HEK293T (cell line): Measurements from ENCODE around the gene RANGAP1.

Source experiments
- CTCF ChIA-PET: fragments of 350-600 bp; formaldehyde crosslinking; extraction: SDS; loops from one replicate; lab custom pipeline; 2021; ENCODE audit warnings: antibody characterized with exemption, inconsistent platforms; lab: Yijun Ruan, JAX
- POLR2A ChIA-PET: fragments of 350-600 bp; formaldehyde crosslinking; extraction: SDS; loops from one replicate; lab custom pipeline; 2020; ENCODE audit warnings: antibody characterized with exemption, inconsistent platforms; lab: Yijun Ruan, JAX
- DNase-seq: peaks from one replicate; pipeline ENCODE4 v3.0.0; 2012; ENCODE audit warnings: mixed read lengths; ENCODE audit errors: extremely low spot score
- ARNT ChIP-seq: fragments of 450-650 bp; IDR thresholded peaks from 2 replicates; pipeline ENCODE4 v1.6.1; 2017; ENCODE audit warnings: mild to moderate bottlenecking
- BHLHE40 ChIP-seq: fragments of 450-650 bp; IDR thresholded peaks from 2 replicates; pipeline ENCODE4 v1.6.1; 2016; ENCODE audit warnings: mild to moderate bottlenecking, moderate library complexity, borderline replicate concordance
- CTBP1 ChIP-seq: fragments of 450-650 bp; IDR thresholded peaks from 2 replicates; pipeline ENCODE4 v1.6.1; 2016; ENCODE audit warnings: borderline replicate concordance
- ELF4 ChIP-seq: fragments of 450-650 bp; IDR thresholded peaks from 2 replicates; pipeline ENCODE4 v1.6.1; 2017; ENCODE audit warnings: antibody characterized with exemption
- FOXA1 ChIP-seq: fragments of 450-650 bp; IDR thresholded peaks from 2 replicates; pipeline ENCODE4 v1.6.1; 2016; ENCODE audit warnings: mild to moderate bottlenecking
- FOXK2 ChIP-seq: fragments of 450-650 bp; IDR thresholded peaks from 2 replicates; pipeline ENCODE4 v1.6.1; 2016; ENCODE audit warnings: mild to moderate bottlenecking
- FOXM1 ChIP-seq: fragments of 450-650 bp; IDR thresholded peaks from 2 replicates; pipeline ENCODE4 v1.6.1; 2017; ENCODE audit warnings: mild to moderate bottlenecking, borderline replicate concordance
- HDGF ChIP-seq: fragments of 450-650 bp; IDR thresholded peaks from 2 replicates; pipeline ENCODE4 v1.6.1; 2017; ENCODE audit warnings: antibody characterized with exemption, borderline replicate concordance
- L3MBTL2 ChIP-seq: fragments of 450-650 bp; conservative IDR thresholded peaks from 2 replicates; pipeline ENCODE4 v1.6.1; 2016; ENCODE audit warnings: mild to moderate bottlenecking
- LEF1 ChIP-seq: fragments of 450-650 bp; IDR thresholded peaks from 2 replicates; pipeline ENCODE4 v1.6.1; 2017; ENCODE audit warnings: mild to moderate bottlenecking, borderline replicate concordance
- NFRKB ChIP-seq: fragments of 450-650 bp; IDR thresholded peaks from 2 replicates; pipeline ENCODE4 v1.6.1; 2016; ENCODE audit warnings: mild to moderate bottlenecking, moderate library complexity
- SP1 ChIP-seq: fragments of 450-650 bp; IDR thresholded peaks from 2 replicates; pipeline ENCODE4 v1.6.1; 2017
- SUZ12 ChIP-seq: fragments of 450-650 bp; IDR thresholded peaks from 2 replicates; pipeline ENCODE4 v1.6.1; 2016; ENCODE audit warnings: mild to moderate bottlenecking
- TARDBP ChIP-seq: fragments of 450-650 bp; IDR thresholded peaks from 2 replicates; pipeline ENCODE4 v1.6.1; 2016
- ZNF384 ChIP-seq: fragments of 450-650 bp; IDR thresholded peaks from 2 replicates; pipeline ENCODE4 v1.6.1; 2016
- TF ChIP-seq, protein P1 (sequence below): fragments of 450-650 bp; IDR thresholded peaks from 2 replicates; pipeline ENCODE4 v1.6.1; 2016

Gene RANGAP1

DNA sequence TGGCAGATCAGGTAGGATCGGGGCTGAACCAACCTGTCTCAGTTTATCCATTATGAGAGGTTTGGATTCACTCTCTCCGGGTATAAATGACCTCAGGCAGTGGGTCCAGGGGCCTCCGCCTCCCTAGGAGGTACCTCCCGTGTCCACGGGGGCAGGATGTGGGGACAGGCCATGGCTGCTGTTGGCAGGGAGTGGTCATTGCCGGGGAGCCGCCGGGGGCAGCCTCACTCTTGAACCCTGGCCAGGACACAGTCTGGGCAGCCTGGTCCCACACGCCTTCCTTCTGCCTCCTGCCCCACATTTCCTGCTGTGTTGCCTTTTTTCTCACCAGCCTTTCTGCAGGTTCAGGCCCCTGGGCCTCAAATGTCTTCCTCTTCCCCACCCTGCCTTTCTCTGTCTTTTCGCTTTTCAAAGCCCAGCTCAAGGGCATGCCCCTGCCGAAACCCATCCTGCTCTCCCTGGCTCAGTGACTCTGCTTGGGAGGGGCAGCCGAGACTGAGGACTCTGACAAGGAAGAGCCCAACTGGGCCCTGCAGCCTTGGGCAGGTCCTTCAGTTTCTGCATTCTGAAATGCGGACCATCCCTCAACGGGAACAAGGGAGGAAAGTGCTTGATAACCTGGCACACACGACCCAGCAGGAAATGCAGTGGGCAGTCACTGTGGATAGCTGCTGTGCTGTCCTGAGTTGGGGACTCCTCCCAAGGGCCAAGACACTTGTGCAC, 46.4 kb upstream of the RANGAP1 start:
- no peak for DNase-seq
- CTCF ChIA-PET, result no interaction called here
- POLR2A ChIA-PET, result no interaction called here
- no peak for TF ChIP-seq FOXM1
- no peak for TF ChIP-seq ARNT
- TF ChIP-seq CTBP1, result no peak
- no peak for TF ChIP-seq FOXK2
- TF ChIP-seq SUZ12, result no peak
- no peak for TF ChIP-seq TARDBP
- no peak for TF ChIP-seq FOXA1
- no peak for TF ChIP-seq SP1
- TF ChIP-seq ELF4, result no peak
- no peak for TF ChIP-seq BHLHE40
- TF ChIP-seq L3MBTL2, result no peak
- TF ChIP-seq HDGF, result no peak
- no peak for TF ChIP-seq LEF1
- TF ChIP-seq NFRKB, result no peak
- TF ChIP-seq ZNF384, result no peak
- TF ChIP-seq, protein P1, sequence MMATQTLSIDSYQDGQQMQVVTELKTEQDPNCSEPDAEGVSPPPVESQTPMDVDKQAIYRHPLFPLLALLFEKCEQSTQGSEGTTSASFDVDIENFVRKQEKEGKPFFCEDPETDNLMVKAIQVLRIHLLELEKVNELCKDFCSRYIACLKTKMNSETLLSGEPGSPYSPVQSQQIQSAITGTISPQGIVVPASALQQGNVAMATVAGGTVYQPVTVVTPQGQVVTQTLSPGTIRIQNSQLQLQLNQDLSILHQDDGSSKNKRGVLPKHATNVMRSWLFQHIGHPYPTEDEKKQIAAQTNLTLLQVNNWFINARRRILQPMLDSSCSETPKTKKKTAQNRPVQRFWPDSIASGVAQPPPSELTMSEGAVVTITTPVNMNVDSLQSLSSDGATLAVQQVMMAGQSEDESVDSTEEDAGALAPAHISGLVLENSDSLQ, result no peak

- POLR2A ChIA-PET, result no interaction called here
- DNase-seq, result no peak
- TF ChIP-seq NFRKB, result no peak
- CTCF ChIA-PET, result no interaction called here
Measured at GRCh38 chr22:41330169-41330568, 44.2 kb upstream of the RANGAP1 start.

GRCh38 chr22:41327124-41327523, 41.1 kb upstream of the RANGAP1 start:
- ChIA-PET POLR2A (no interaction called here), CTCF (no interaction called here)
- TF ChIP-seq BHLHE40, result no peak
- TF ChIP-seq L3MBTL2, result no peak
- TF ChIP-seq ZNF384, result no peak
- TF ChIP-seq LEF1, result no peak
- TF ChIP-seq FOXA1, result no peak
- no peak for TF ChIP-seq ELF4
- no peak for TF ChIP-seq SP1
- TF ChIP-seq TARDBP, result no peak
- TF ChIP-seq, protein P1, result no peak
- no peak for TF ChIP-seq FOXK2
- DNase-seq, result no peak

DNA sequence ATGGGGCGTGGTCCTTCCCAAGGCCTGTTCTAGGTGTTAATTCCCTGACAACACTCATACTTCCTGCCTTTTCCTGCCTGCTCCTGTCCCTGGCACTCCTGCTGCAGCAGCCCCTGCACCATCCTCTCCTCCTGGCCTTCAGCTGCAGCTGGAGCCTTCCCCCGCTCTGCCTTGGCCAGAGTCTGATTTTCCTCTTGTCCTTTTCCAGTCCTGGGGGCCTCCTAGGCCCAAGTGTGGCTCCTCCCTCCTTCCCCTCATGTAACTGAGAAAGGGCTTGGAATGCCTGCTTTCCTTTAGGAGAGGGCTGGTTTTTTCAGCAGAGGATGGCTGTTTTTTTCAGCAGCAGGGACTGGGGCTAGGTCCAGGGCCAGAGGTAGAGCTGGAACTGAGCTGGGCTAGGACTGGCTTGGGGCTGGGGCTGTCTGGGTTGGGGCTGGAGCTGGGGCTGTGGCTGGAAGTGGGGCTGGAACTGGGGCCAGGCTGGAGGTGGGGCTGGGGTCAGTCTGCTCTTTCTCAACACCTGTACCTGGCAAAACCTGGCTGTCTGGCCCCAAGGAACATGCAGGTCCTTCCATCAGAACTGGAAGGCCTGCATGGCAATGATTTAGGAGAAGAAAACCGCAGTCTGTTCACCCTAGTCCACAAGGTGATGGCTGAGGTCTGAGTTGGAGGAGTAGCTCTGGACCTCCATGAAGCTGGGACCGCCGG, 39.0 kb upstream of the RANGAP1 start:
- DNase-seq, result no peak
- TF ChIP-seq FOXM1 (no peak), CTBP1 (no peak), HDGF (no peak), LEF1 (no peak), FOXK2 (no peak), ZNF384 (no peak), NFRKB (no peak), L3MBTL2 (no peak), ARNT (no peak), TARDBP (no peak)
- TF ChIP-seq, protein P1, result no peak
- ChIA-PET POLR2A (interaction anchor here (1.0 kb wide), 1 partner anchor 56 kb away, joined by 3 read pairs; the partner anchor contains the start of gene TEF), CTCF (no interaction called here)

DNA sequence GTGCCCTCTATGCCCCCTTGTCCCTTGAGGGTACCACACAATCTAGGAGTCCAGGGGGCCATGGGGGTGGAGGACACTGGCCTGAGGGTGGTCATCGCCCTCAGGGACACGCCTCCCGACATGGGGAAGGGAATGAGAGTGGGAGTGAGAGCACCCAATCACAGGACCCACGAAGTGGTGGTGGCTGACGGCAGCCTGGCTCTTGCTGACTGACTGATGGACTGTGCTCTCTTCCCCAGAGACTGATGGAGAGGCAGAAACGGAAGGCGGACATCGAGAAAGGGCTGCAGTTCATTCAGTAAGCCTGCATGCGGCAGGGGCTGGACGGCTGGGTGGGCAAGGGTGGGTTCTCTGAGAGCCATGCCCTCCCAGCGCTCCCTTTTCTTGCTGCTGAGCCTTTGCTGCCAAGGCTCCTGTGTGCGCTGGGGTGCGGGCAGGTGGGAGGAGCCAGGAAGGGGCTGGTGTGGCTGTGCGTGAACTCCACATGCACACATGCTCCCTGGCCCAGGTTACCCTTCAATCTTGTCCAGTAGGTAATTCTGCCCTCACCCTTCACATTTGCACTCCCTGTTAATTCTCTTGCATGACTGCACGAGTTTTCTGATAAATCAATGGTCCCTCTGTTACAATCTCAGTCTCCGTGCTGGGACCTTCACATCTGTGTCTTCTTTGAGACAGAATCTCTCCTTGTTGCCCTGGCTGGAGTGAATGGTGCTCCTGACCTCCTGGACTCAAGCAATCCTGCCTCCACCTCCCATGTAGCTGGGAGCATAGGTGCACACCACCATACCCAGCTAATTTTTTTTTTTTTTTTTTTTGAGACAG, 34.6 kb upstream of the RANGAP1 start:
- CTCF ChIA-PET, result interaction anchor here (0.6 to 0.7 kb wide), 2 partner anchors 86 to 605 kb away, joined by 3 to 5 read pairs; no protein-coding TSS in a partner anchor
- no peak for DNase-seq
- no peak for TF ChIP-seq FOXA1
- TF ChIP-seq CTBP1, result no peak
- no peak for TF ChIP-seq ZNF384
- TF ChIP-seq SP1, result no peak
- TF ChIP-seq LEF1, result no peak
- TF ChIP-seq NFRKB, result no peak
- no peak for TF ChIP-seq TARDBP
- TF ChIP-seq FOXK2, result no peak
- TF ChIP-seq ELF4, result no peak
- TF ChIP-seq L3MBTL2, result no peak
- TF ChIP-seq BHLHE40, result no peak
- POLR2A ChIA-PET, result no interaction called here
